Lower leg skin (tissue), 4 donors: ENCODE results near the gene SFSWAP. TPM values are rescaled to one million over a fixed set of nuclear protein-coding genes. Genes with fewer than 3 reads are reported as not detected.

Experiments
- DNase-seq, 2 donors: peaks; one replicate each; pipeline ENCODE4 v3.0.0-alpha.2; 2019; ENCODE audit warnings: low spot score in 2 of 2
- H3K4me3 ChIP-seq: fragments of 200-600 bp; sonication (generic); 2 replicates; pipeline ENCODE4 v1.5.1; 2017; ENCODE audit warnings: mild to moderate bottlenecking, low read depth; ENCODE audit not compliant: poor library complexity, severe bottlenecking
- CTCF ChIP-seq, 3 donors: fragments of 450-650 bp; IDR thresholded peaks; one replicate each; pipeline ENCODE4 v1.5.1; 2016; ENCODE audit warnings: antibody characterized with exemption in 3 of 3, mild to moderate bottlenecking in 3 of 3, moderate library complexity in 2 of 3
- POLR2A ChIP-seq, 2 donors: fragments of 450-650 bp; IDR thresholded peaks; one replicate each; pipeline ENCODE4 v1.6.1; 2016 to 2017; ENCODE audit warnings: antibody characterized with exemption in 2 of 2, mild to moderate bottlenecking in 1 of 2, moderate library complexity in 1 of 2
- WGBS, 2 donors: methylation state at CpG; one replicate each; pipeline ENCODE4 v1.1.5; 2018; 5-methylcytosine and 5-hydroxymethylcytosine counted together
- intact Hi-C: fragments of 100-400 bp; cut with DNase I; formaldehyde crosslinking; loops from one replicate; pipeline ENCODE4 v1.15.0; 2023; ENCODE audit warnings: low total_unique reads
- total RNA-seq, 4 donors: library from RNA; depleted of rRNA; stranded (reverse); fragments of >200 nt; gene quantifications; one replicate each; pipeline ENCODE4 v1.1.0, GENCODE V29; 2016

Gene SFSWAP
- total RNA-seq, 4 donors from 2014 or later: 31.0 to 56.3 (median 38.5) TPM

- no peak for TF ChIP-seq POLR2A (IDR thresholded peaks at IDR 0.05)
- TF ChIP-seq CTCF (IDR thresholded peaks at IDR 0.05): no peak
- WGBS, 2 donors: 76 to 82% methylated on average over 7 of the region's 7 CpGs
- H3K4me3 ChIP-seq: no peak overlapping the region
- no peak for DNase-seq
- intact Hi-C loops: no loop called here
Observed at GRCh38 chr12:131835616-131836171, 124.8 kb downstream of the SFSWAP start.

GRCh38 chr12:131836193-131836592, 125.3 kb downstream of the SFSWAP start:
- 66 to 73% methylated on average over 3 of the region's 3 CpGs for WGBS, 2 donors
- H3K4me3 ChIP-seq: no peak overlapping the region
- DNase-seq: no peak
- intact Hi-C loops: no loop called here
- no peak for TF ChIP-seq POLR2A (IDR thresholded peaks at IDR 0.05)
- TF ChIP-seq CTCF (IDR thresholded peaks at IDR 0.05): no peak

- H3K4me3 ChIP-seq: no peak overlapping the region
- no peak for TF ChIP-seq POLR2A (IDR thresholded peaks at IDR 0.05)
- TF ChIP-seq CTCF (IDR thresholded peaks at IDR 0.05): no peak
- DNase-seq: no peak
- intact Hi-C loops: no loop called here
- 73 to 81% methylated on average over 13 of the region's 13 CpGs for WGBS, 2 donors
Observed at GRCh38 chr12:131836714-131837397, 126.0 kb downstream of the SFSWAP start.

GRCh38 chr12:131840643-131841416, 129.9 kb downstream of the SFSWAP start:
- intact Hi-C loops: no loop called here
- no peak for DNase-seq
- H3K4me3 ChIP-seq: no peak overlapping the region
- TF ChIP-seq CTCF (IDR thresholded peaks at IDR 0.05): no peak
- no peak for TF ChIP-seq POLR2A (IDR thresholded peaks at IDR 0.05)
- WGBS, 2 donors: 89 to 93% methylated on average over 23 to 46 of the region's 46 CpGs

GRCh38 chr12:131841547-131841946, 130.7 kb downstream of the SFSWAP start:
- TF ChIP-seq POLR2A (IDR thresholded peaks at IDR 0.05) (no peak), CTCF (IDR thresholded peaks at IDR 0.05) (no peak)
- no peak for DNase-seq
- intact Hi-C loops: no loop called here
- WGBS, 2 donors: 90 to 96% methylated on average over 17 to 21 of the region's 22 CpGs
- H3K4me3 ChIP-seq: no peak overlapping the region
